ENCODE measurements around the gene TNS1.

Gene TNS1

DNA sequence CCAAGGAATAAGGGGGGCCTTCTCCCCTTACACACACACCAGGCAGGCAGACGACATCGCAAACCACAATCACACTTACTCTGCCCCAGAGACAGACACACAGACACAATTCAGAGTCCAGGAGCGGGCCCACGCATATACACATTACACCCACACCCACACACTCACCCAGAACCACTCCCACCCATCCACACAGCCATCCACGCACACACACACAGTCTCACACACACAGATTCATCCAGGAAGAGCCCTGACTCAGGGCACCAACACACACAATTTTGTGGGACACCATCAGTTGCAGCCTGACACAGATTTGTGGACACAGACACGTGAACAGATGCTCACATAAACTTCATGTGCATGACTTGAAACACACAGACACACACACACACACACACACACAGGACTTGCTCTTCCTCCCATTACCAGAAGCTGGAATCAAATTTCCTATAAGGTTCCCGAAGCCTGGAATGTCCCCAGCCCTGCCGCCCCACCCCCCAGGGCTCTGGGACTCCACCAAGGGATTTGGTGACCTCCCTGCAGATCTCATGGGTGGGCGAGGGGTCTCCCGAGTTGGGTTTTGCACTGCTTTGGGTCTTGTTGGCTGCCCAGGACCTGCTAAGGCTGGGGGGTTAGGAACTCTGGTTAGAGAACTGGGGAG, 23.5 kb downstream of the TNS1 start:
- Mint-ChIP-seq H3K27me3 (peaks cover 0 to 7% of the 10 kb centered on the region in 2 donors), H3K9me3 (no peaks in the 10 kb centered on the region), H3K4me3 (no peak overlapping the region), H3K4me1 (peaks cover 0 to 2% of the 10 kb centered on the region in 2 donors), H3K36me3 (no peaks in the 10 kb centered on the region), H3K27ac (no peak overlapping the region)
- ATAC-seq (replicated peaks) (no peak), DNase-seq (no peak)

- no peak overlapping the region for H3K27ac Mint-ChIP-seq
These were observed 24.2 kb downstream of the TNS1 start for GRCh38 chr2:217978536-217979150.

DNA sequence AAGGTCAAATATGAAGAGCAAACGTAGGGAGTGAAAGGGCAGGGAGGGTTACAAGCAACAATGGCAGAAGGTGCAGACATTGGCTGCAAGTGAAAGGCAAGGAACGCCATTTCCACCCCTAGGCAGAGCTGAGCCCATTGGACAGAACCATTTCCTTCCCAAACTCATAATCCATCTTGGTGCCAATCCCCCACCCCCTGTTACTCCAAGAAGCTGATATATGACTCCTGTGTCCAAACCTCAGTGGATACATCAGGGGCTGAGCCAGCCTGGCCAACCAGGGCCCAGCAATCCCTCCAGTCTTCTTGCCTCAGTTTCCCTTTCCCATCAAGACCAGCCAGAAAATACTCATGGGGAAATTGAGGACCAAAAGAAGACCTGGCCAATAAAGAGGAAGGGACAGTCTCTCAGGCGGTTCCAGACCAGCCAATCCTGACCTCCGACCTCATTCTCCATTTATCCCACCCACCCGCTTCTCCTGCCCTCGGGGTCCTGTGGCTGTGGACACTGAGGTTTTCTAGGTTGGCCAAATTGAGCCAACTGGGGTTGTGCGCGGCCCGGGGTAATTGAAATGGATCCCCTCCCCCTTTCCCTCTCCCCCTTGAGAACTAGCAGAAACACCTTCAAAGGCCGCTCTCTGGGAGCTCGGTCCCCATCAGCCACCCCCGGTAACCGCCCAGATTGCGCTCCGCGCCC, 24.8 kb downstream of the TNS1 start:
- Mint-ChIP-seq H3K4me1 (peaks cover 0 to 2% of the 10 kb centered on the region in 2 donors), H3K27ac (no peak overlapping the region), H3K27me3 (peaks cover 0 to 7% of the 10 kb centered on the region in 2 donors), H3K9me3 (no peaks in the 10 kb centered on the region), H3K4me3 (no peak overlapping the region), H3K36me3 (no peaks in the 10 kb centered on the region)
- no peak for DNase-seq
- ATAC-seq (replicated peaks) = no peak

More at GRCh38 chr2:217978536-217979150, 24.2 kb downstream of the TNS1 start:
- no peak for ATAC-seq (replicated peaks)
- Mint-ChIP-seq H3K4me3 (no peak overlapping the region), H3K9me3 (no peaks in the 10 kb centered on the region), H3K4me1 (peaks cover 0 to 2% of the 10 kb centered on the region in 2 donors), H3K27me3 (peaks cover 0 to 7% of the 10 kb centered on the region in 2 donors), H3K36me3 (no peaks in the 10 kb centered on the region)
- DNase-seq = no peak

- Mint-ChIP-seq H3K36me3 (no peaks in the 10 kb centered on the region), H3K4me1 (peaks cover 0 to 2% of the 10 kb centered on the region in 2 donors), H3K9me3 (no peaks in the 10 kb centered on the region), H3K27ac (no peak overlapping the region), H3K27me3 (peaks cover 0 to 7% of the 10 kb centered on the region in 2 donors), H3K4me3 (no peak overlapping the region)
- ATAC-seq (replicated peaks) (no peak), DNase-seq (no peak)
These were observed 26.5 kb downstream of the TNS1 start for GRCh38 chr2:217976301-217976700.

- no peak for DNase-seq
- Mint-ChIP-seq H3K27ac (no peak overlapping the region), H3K9me3 (no peaks in the 10 kb centered on the region), H3K4me3 (no peak overlapping the region), H3K36me3 (no peaks in the 10 kb centered on the region), H3K4me1 (peaks cover 0 to 2% of the 10 kb centered on the region in 2 donors), H3K27me3 (peaks cover 0 to 7% of the 10 kb centered on the region in 2 donors)
- ATAC-seq (replicated peaks) = no peak
These were observed 27.2 kb downstream of the TNS1 start for GRCh38 chr2:217975626-217976025.

DNA sequence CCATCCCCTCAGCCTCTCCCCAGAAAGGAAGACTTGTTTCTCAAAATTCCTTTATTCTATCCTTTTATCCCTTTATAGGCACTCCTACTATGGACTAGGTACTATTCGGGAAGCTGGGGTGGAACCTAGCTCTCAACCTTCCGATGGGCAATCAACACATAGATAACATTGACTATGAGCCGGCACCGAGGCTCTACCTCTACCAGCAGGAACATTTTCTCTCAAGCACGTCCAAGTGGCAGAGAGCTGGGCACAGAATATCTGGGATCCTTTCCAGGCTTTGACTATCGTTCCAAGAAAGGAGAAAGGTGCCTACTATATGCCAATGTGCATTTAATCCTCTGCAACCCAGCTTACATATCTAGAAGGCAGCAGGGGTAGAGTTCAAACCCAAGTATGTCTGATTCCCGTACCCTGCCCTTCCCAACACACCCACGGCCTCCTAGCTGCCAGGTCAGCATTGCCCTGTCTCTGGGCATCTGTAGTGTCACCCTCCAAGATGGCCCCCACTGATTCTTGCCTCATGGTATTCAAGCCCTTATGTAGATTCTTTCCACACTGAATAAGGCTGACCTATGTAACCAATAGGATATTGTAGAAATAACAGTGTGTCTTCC, 28.3 kb downstream of the TNS1 start:
- Mint-ChIP-seq H3K36me3 (no peaks in the 10 kb centered on the region), H3K4me1 (peaks cover 0 to 2% of the 10 kb centered on the region in 2 donors), H3K4me3 (no peak overlapping the region), H3K27ac (no peak overlapping the region), H3K27me3 (peaks cover 0 to 10% of the 10 kb centered on the region in 2 donors), H3K9me3 (peaks cover 4% of the 10 kb centered on the region in 2 donors)
- DNase-seq (no peak), ATAC-seq (replicated peaks) (no peak)

DNA sequence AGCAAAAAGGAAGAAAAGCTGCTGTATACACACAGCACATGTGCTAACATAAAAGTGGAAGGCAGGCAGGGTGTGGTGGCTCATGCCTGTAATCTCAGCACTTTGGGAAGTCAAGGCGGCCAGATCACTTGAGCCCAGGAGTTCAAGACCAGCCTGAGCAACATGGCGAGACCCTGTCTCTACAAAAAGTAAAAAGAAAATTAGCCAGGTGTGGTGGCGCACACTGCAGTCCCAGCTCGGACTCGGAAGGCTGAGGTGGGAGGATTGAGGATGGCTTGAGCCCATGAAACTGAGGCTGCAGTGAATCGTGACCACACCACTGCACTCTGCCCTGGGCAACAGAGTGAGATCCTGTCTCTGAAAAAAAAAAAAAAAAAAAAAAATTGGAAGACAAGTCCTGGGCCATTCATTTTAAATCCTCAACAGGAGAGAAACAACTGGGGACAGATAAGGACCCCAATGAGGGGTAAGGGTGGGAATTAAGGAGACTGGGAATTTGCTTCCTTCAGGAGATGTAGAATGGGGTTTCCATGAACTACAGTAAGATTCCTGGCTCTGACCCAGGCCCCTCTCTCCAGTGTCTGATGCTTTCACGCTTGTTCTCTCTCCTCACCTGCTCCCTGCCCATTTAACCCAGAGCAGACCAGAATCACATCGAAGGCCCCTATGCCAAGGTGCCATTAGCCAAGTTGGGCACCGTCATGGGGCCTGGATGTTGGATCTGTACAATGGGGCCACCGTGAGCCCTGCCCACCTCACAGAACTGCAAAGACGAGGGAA, 29.6 kb downstream of the TNS1 start:
- no peak overlapping the region for H3K27ac Mint-ChIP-seq
- H3K36me3 Mint-ChIP-seq = no peaks in the 10 kb centered on the region
- ATAC-seq (replicated peaks) (no peak), DNase-seq (no peak)
- H3K4me1 Mint-ChIP-seq = no peaks in the 10 kb centered on the region
- H3K9me3 Mint-ChIP-seq = peaks cover 4% of the 10 kb centered on the region in 2 donors
- no peak overlapping the region for H3K4me3 Mint-ChIP-seq
- H3K27me3 Mint-ChIP-seq = peaks cover 0 to 3% of the 10 kb centered on the region in 2 donors

GRCh38 chr2:217972490-217972889, 30.3 kb downstream of the TNS1 start:
- DNase-seq (no peak), ATAC-seq (replicated peaks) (no peak)
- Mint-ChIP-seq H3K4me1 (no peaks in the 10 kb centered on the region), H3K27me3 (peaks cover 0 to 3% of the 10 kb centered on the region in 2 donors), H3K27ac (no peak overlapping the region), H3K9me3 (peaks cover 4% of the 10 kb centered on the region in 2 donors), H3K4me3 (no peak overlapping the region), H3K36me3 (no peaks in the 10 kb centered on the region)

DNA sequence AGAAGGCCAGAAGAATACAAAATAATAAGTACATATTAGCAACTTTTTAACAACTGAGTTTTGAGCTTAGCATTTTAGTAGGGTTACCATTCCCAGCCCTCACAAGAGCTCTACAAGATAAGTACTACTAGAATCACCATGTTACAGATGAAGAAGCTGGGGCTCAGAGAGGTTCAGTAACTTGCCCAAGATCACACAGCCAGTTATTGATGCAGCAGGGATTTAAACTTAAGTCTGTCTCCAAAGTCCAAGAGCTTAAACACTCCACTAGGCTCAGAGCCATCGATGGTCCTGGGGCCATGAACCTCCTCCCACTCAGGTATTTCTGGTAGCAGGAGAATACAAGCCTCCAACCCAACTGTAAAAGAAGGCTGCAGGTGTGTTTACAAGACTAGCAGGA, 30.8 kb downstream of the TNS1 start:
- no peaks in the 10 kb centered on the region for H3K4me1 Mint-ChIP-seq
- H3K9me3 Mint-ChIP-seq = peaks cover 4% of the 10 kb centered on the region in 2 donors
- no peaks in the 10 kb centered on the region for H3K36me3 Mint-ChIP-seq
- peaks cover 0 to 3% of the 10 kb centered on the region in 2 donors for H3K27me3 Mint-ChIP-seq
- H3K27ac Mint-ChIP-seq = no peak overlapping the region
- no peak for DNase-seq
- ATAC-seq (replicated peaks) = no peak
- H3K4me3 Mint-ChIP-seq = no peak overlapping the region

GRCh38 chr2:217971166-217971565, 31.6 kb downstream of the TNS1 start:
- ATAC-seq (replicated peaks) (no peak), DNase-seq (no peak)
- Mint-ChIP-seq H3K27ac (no peak overlapping the region), H3K4me3 (no peak overlapping the region), H3K36me3 (no peaks in the 10 kb centered on the region), H3K27me3 (peaks cover 0 to 3% of the 10 kb centered on the region in 2 donors), H3K9me3 (peaks cover 4% of the 10 kb centered on the region in 2 donors), H3K4me1 (no peaks in the 10 kb centered on the region)

DNA sequence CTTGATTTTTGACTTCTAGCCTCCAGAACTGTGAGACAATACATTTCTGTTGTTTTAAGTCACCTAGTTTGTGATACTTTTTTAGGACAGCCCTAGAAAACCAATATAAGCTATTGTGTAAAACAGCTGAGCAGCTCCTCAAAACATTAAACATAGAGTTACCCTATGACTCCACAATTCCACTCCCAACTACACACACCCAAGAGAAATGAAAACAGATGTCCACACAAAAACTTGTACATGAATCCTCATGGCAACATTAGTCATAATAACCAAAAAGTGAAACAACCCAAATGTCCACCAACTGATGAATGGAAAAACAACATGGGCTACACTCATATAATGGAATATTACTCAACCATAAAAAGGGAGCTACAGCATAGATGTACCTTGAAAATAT, 32.6 kb downstream of the TNS1 start:
- ATAC-seq (replicated peaks) = no peak
- DNase-seq = no peak
- no peaks in the 10 kb centered on the region for H3K4me1 Mint-ChIP-seq
- no peak overlapping the region for H3K4me3 Mint-ChIP-seq
- no peaks in the 10 kb centered on the region for H3K36me3 Mint-ChIP-seq
- peaks cover 0 to 9% of the 10 kb centered on the region in 2 donors for H3K27me3 Mint-ChIP-seq
- H3K9me3 Mint-ChIP-seq = peaks cover 4% of the 10 kb centered on the region in 2 donors
- no peak overlapping the region for H3K27ac Mint-ChIP-seq

- Mint-ChIP-seq H3K36me3 (no peaks in the 10 kb centered on the region), H3K27me3 (peaks cover 0 to 9% of the 10 kb centered on the region in 2 donors), H3K27ac (no peak overlapping the region), H3K4me1 (no peaks in the 10 kb centered on the region), H3K9me3 (peaks cover 4% of the 10 kb centered on the region in 2 donors), H3K4me3 (no peak overlapping the region)
- ATAC-seq (replicated peaks) = no peak
- DNase-seq = no peak
These were observed 33.2 kb downstream of the TNS1 start for GRCh38 chr2:217969588-217969987.

DNA sequence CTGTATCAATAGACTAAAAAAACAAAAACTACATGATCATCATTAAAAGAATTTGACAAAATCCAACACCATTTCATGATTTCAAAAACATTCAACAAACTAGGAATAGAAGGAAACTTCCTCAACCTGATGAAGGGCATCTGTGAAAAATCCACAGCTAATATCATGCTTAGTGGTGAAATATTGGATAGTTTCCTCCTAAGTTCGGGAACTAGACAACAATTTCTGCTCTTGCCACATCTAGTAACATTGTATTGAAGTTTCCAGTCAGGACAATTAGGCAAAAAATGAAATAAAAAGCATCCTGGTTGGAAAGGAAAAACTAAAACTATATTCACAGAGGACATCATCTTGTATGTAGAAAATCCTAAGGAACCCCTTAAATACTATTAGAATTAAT, 34.8 kb downstream of the TNS1 start:
- DNase-seq = no peak
- Mint-ChIP-seq H3K4me1 (no peaks in the 10 kb centered on the region), H3K36me3 (no peaks in the 10 kb centered on the region), H3K27ac (no peak overlapping the region), H3K9me3 (peaks cover 4% of the 10 kb centered on the region in 2 donors), H3K27me3 (peaks cover 0 to 9% of the 10 kb centered on the region in 2 donors), H3K4me3 (no peak overlapping the region)
- no peak for ATAC-seq (replicated peaks)

All from stimulated activated naive B cell treated with anti-CD40 and anti-IgM and Interleukin-4, amounts not matched to agents 10 μg/mL and 1 μg/mL and 100 μg/mL, for 72 hours (primary cell).